ENCODE data around the gene LHX6.

The LHX6 gene

GRCh38 chr9:122228568-122229484 is at the start of gene LHX6:
Gene LHX6, minus strand, starts transcription at chr9:122228957. Its CDS starts 217 bp downstream, at chr9:122228740.
- DNase-seq = peak; percentile 16

GRCh38 chr9:122277285-122277897 is 48.6 kb upstream of the LHX6 start:
- no peak for DNase-seq

GRCh38 chr9:122276096-122276495 is 47.3 kb upstream of the LHX6 start:
- DNase-seq = no peak

GRCh38 chr9:122274055-122274454 is 45.3 kb upstream of the LHX6 start:
- DNase-seq = no peak

GRCh38 chr9:122268041-122268814 is 39.5 kb upstream of the LHX6 start:
- DNase-seq = no peak

GRCh38 chr9:122265149-122265915 is 36.6 kb upstream of the LHX6 start:
- DNase-seq = peak; percentile 77

GRCh38 chr9:122264360-122265148 is 35.8 kb upstream of the LHX6 start, which contains the start of the genes MRRF and RBM18:
Gene MRRF, plus strand, starts transcription at chr9:122264882. Its CDS starts 6,010 bp downstream, at chr9:122270892.
Gene RBM18, minus strand, starts transcription at chr9:122264840. Its CDS starts 3,348 bp downstream, at chr9:122261492.
- DNase-seq = peak; percentile 87

- DNase-seq = no peak
Measured at GRCh38 chr9:122263699-122264349, 35.1 kb upstream of the LHX6 start.

GRCh38 chr9:122262073-122262472 is 33.3 kb upstream of the LHX6 start:
- no peak for DNase-seq

- peak; percentile 42 for DNase-seq
Measured at GRCh38 chr9:122261469-122261881, 32.7 kb upstream of the LHX6 start.

GRCh38 chr9:122258886-122259415 is 30.2 kb upstream of the LHX6 start:
- DNase-seq = no peak

GRCh38 chr9:122256206-122256605 is 27.4 kb upstream of the LHX6 start:
- no peak for DNase-seq

- no peak for DNase-seq
Measured at GRCh38 chr9:122254761-122255160, 26.0 kb upstream of the LHX6 start.

GRCh38 chr9:122252796-122253195 is 24.0 kb upstream of the LHX6 start:
- DNase-seq = no peak

- DNase-seq = no peak
Measured at GRCh38 chr9:122251351-122251750, 22.6 kb upstream of the LHX6 start.

- no peak for DNase-seq
Measured at GRCh38 chr9:122248448-122248865, 19.7 kb upstream of the LHX6 start.

GRCh38 chr9:122246666-122247065 is 17.9 kb upstream of the LHX6 start:
- DNase-seq = no peak

- DNase-seq = no peak
Measured at GRCh38 chr9:122244349-122244748, 15.6 kb upstream of the LHX6 start.

- DNase-seq = no peak
Measured at GRCh38 chr9:122239722-122240121, 11.0 kb upstream of the LHX6 start.

- no peak for DNase-seq
Measured at GRCh38 chr9:122236681-122237080, 7.9 kb upstream of the LHX6 start.
